AML-193 (cell line): Measurements from ENCODE around the gene HIF3A.
A peak's percentile ranks its signal among the peaks of the same experiment; 100 is the strongest.
"Not testable (repeated sequence)": the region's sequence is repeated elsewhere in the genome, so short reads cannot be mapped to it uniquely, and the experiment has no call there.

Experiments
- DNase-seq, 2 experiments: peaks; one replicate each; lab custom pipeline; 2025; lab: John Stamatoyannopoulos, UW

The HIF3A gene

GRCh38 chr19:46296722-46297461, at the start of gene HIF3A:
Gene HIF3A (plus strand): TSS chr19:46297042. CDS start chr19:46297077, 35 bp downstream.
- DNase-seq = no peak

GRCh38 chr19:46250076-46250735, 46.6 kb upstream of the HIF3A start:
- no peak for DNase-seq

- DNase-seq = no peak
Measured at GRCh38 chr19:46251416-46251815, 45.4 kb upstream of the HIF3A start.

- peak; percentile 32 to 47 for DNase-seq
Measured at GRCh38 chr19:46254776-46255175, 42.1 kb upstream of the HIF3A start.

- DNase-seq = peak; percentile 58 to 59
Measured at GRCh38 chr19:46256855-46257254, 40.0 kb upstream of the HIF3A start.

GRCh38 chr19:46261501-46261900, 35.3 kb upstream of the HIF3A start:
- DNase-seq = not testable (repeated sequence)

- peak in 1 of 2 experiments; percentile 1 for DNase-seq
Measured at GRCh38 chr19:46262684-46263296, 34.1 kb upstream of the HIF3A start.

- not testable (repeated sequence) for DNase-seq
Measured at GRCh38 chr19:46264801-46265200, 32.0 kb upstream of the HIF3A start.

GRCh38 chr19:46265217-46265828, 31.5 kb upstream of the HIF3A start:
- peak; percentile 42 to 70 for DNase-seq

- no peak for DNase-seq
Measured at GRCh38 chr19:46269101-46269500, 27.7 kb upstream of the HIF3A start.

GRCh38 chr19:46270521-46271256, 26.2 kb upstream of the HIF3A start:
- no peak for DNase-seq

- DNase-seq = no peak
Measured at GRCh38 chr19:46271481-46272197, 25.2 kb upstream of the HIF3A start.

GRCh38 chr19:46273931-46274330, 22.9 kb upstream of the HIF3A start:
- not testable (repeated sequence) for DNase-seq

- DNase-seq = no peak
Measured at GRCh38 chr19:46279177-46279576, 17.7 kb upstream of the HIF3A start.

- no peak for DNase-seq
Measured at GRCh38 chr19:46283771-46284170, 13.1 kb upstream of the HIF3A start.

- no peak for DNase-seq
Measured at GRCh38 chr19:46284635-46285034, 12.2 kb upstream of the HIF3A start.

- DNase-seq = no peak
Measured at GRCh38 chr19:46287585-46287984, 9.3 kb upstream of the HIF3A start.

GRCh38 chr19:46288896-46289588, 7.8 kb upstream of the HIF3A start:
- no peak for DNase-seq

- DNase-seq = no peak
Measured at GRCh38 chr19:46289724-46290619, 6.9 kb upstream of the HIF3A start.

- no peak for DNase-seq
Measured at GRCh38 chr19:46291829-46292228, 5.0 kb upstream of the HIF3A start.
